Measurements from ENCODE around the gene EXOC2. TPM values are rescaled to one million over a fixed set of nuclear protein-coding genes. Genes with fewer than 3 reads are reported as not detected.

Gene EXOC2
- total RNA-seq, 2 experiments from 2014 or later: 31.9 to 38.9 TPM

GRCh38 chr6:487956-488355, 205.0 kb downstream of the EXOC2 start:
- H3K36me3 Mint-ChIP-seq (ENCODE audit: low read depth): peaks cover 80% of the 10 kb centered on the region
- H3K27me3 Mint-ChIP-seq: no peaks in the 10 kb centered on the region
- peaks cover 95% of the 10 kb centered on the region for H3K4me1 Mint-ChIP-seq
- intact Hi-C loops (cut with DNase I, micrococcal nuclease): no loop called here
- ATAC-seq (no peak), DNase-seq (no peak)
- POLR2A ChIA-PET: interaction anchor here (0.7 to 1.1 kb wide), 2 partner anchors 12 to 294 kb away, joined by 3 to 4 read pairs; no protein-coding TSS in a partner anchor
- peak overlapping the region; percentile 86 for H3K27ac Mint-ChIP-seq
- CTCF ChIA-PET: interaction anchor here (1.3 kb wide), 1 partner anchor 90 kb away, joined by 3 read pairs; no protein-coding TSS in a partner anchor
- H3K9me3 Mint-ChIP-seq (ENCODE audit: low read depth): peaks cover 8% of the 10 kb centered on the region
- peak overlapping the region; percentile 58 for H3K4me3 Mint-ChIP-seq

- Mint-ChIP-seq H3K27me3 (no peaks in the 10 kb centered on the region), H3K36me3 (ENCODE audit: low read depth) (peaks cover 80% of the 10 kb centered on the region), H3K4me1 (peaks cover 89% of the 10 kb centered on the region), H3K27ac (peak overlapping the region; percentile 86), H3K9me3 (ENCODE audit: low read depth) (peaks cover 5% of the 10 kb centered on the region), H3K4me3 (peak overlapping the region; percentile 58)
- POLR2A ChIA-PET: interaction anchor here (1.0 to 2.0 kb wide), 4 partner anchors 13 to 54 kb away, joined by 3 to 10 read pairs (median 6); no protein-coding TSS in a partner anchor
- intact Hi-C loops (cut with DNase I, micrococcal nuclease): loop anchor here (2.0 kb wide), 2 partner anchors 13 to 193 kb away; partner anchors contain the start of gene DUSP22 (in 1 of the 2)
- no peak for DNase-seq
- CTCF ChIA-PET: interaction anchor here (0.9 to 2.5 kb wide), 8 partner anchors 17 to 96 kb away, joined by 3 to 14 read pairs (median 7); no protein-coding TSS in a partner anchor
- ATAC-seq: no peak
These were observed 207.2 kb downstream of the EXOC2 start for GRCh38 chr6:485655-486170.

- Mint-ChIP-seq H3K9me3 (ENCODE audit: low read depth) (peaks cover 5% of the 10 kb centered on the region), H3K27me3 (no peaks in the 10 kb centered on the region), H3K36me3 (ENCODE audit: low read depth) (peaks cover 75% of the 10 kb centered on the region), H3K27ac (peak overlapping the region; percentile 100), H3K4me1 (peaks cover 88% of the 10 kb centered on the region), H3K4me3 (peak overlapping the region; percentile 58)
- intact Hi-C loops (cut with DNase I, micrococcal nuclease): loop anchor here (1.0 to 2.0 kb wide), 7 partner anchors 14 to 192 kb away; partner anchors contain the start of gene DUSP22 (in 1 of the 2)
- CTCF ChIA-PET: interaction anchor here (0.7 to 2.5 kb wide), 16 partner anchors 8 to 198 kb away, joined by 3 to 22 read pairs (median 6); partner anchors contain the start of gene IRF4
- peak; percentile 11 for ATAC-seq
- POLR2A ChIA-PET: interaction anchor here (0.5 to 2.0 kb wide), 21 partner anchors 8 to 330 kb away, joined by 3 to 21 read pairs (median 5); partner anchors contain the start of gene IRF4
- no peak for DNase-seq
These were observed 208.2 kb downstream of the EXOC2 start for GRCh38 chr6:484746-485145.

DNA sequence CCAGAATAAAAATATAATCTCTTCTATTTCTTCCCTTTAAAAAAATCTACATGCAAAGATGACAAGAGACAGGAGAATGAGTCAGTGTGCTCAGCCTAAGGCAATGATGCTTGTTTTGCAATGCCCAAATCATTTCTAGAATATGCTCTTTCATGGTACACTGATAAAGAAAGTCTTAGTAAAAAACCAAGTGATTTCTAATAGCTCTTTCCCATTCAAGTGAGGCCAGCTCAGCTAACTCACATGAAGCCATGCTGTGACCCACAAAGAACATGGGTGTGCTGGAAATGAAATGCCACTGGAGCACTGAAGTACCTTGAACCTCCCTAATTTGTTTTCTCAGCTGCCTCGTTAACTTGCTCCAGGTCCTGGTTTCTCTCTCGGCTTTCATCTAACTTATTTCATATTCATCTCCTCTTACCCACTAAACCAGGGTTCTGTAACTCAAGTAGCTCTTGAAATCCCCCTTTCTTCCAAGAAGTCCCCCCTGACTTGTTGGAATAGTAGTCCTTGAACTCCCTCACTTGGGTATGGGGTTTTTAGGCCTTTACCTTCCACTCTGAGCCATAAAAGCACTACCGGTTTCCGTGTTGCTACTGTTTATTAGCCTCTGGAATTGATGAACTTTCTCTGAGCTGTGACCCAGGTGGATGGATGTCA, 208.7 kb downstream of the EXOC2 start:
- H3K4me1 Mint-ChIP-seq: peaks cover 88% of the 10 kb centered on the region
- peaks cover 5% of the 10 kb centered on the region for H3K9me3 Mint-ChIP-seq (ENCODE audit: low read depth)
- intact Hi-C loops (cut with DNase I, micrococcal nuclease): loop anchor here (1.0 to 2.0 kb wide), 7 partner anchors 15 to 191 kb away; partner anchors contain the start of gene DUSP22 (in 1 of the 2)
- CTCF ChIA-PET: interaction anchor here (0.6 to 2.5 kb wide), 17 partner anchors 9 to 315 kb away, joined by 3 to 22 read pairs (median 5); partner anchors contain the start of gene IRF4
- ATAC-seq: peak; percentile 92
- POLR2A ChIA-PET: interaction anchor here (0.5 to 2.0 kb wide), 21 partner anchors 9 to 329 kb away, joined by 3 to 21 read pairs (median 5); partner anchors contain the start of gene IRF4
- H3K4me3 Mint-ChIP-seq: peak overlapping the region; percentile 58
- peak overlapping the region; percentile 100 for H3K27ac Mint-ChIP-seq
- DNase-seq: peak; percentile 73
- H3K36me3 Mint-ChIP-seq (ENCODE audit: low read depth): peaks cover 70% of the 10 kb centered on the region
- H3K27me3 Mint-ChIP-seq: no peaks in the 10 kb centered on the region

DNA sequence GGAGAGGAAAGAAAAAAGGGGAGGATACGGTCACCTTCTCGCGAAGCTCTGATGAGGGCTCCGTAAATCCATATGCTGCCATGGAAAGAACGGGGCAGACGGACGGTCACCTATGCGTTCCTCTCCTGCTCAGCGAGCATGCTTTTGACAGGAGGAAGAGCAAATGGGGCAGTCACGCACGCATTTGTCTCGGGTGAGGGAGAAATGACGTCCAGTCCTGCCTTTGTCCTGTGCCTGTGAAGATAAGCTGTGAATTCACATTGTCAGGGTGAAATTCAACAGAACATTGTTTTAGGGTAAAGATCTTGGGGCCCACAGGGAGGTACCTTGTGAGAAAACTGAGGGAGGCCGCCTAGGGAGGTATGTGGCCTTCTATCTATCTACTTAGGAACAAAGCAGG, 217.6 kb downstream of the EXOC2 start:
- Mint-ChIP-seq H3K27me3 (no peaks in the 10 kb centered on the region), H3K4me1 (peaks cover 77% of the 10 kb centered on the region), H3K27ac (peak overlapping the region; percentile 79), H3K9me3 (ENCODE audit: low read depth) (no peaks in the 10 kb centered on the region), H3K4me3 (peak overlapping the region; percentile 63), H3K36me3 (ENCODE audit: low read depth) (peaks cover 6% of the 10 kb centered on the region)
- ChIA-PET POLR2A (interaction anchor here (0.6 to 1.8 kb wide), 9 partner anchors 9 to 115 kb away, joined by 3 to 8 read pairs (median 3); no protein-coding TSS in a partner anchor), CTCF (interaction anchor here (0.6 to 2.5 kb wide), 13 partner anchors 9 to 249 kb away, joined by 3 to 8 read pairs (median 3); partner anchors contain the start of gene IRF4)
- intact Hi-C loops (cut with DNase I, micrococcal nuclease): loop anchor here in 1 of 2 experiments (2.0 kb wide), 1 partner anchor 15 kb away; no protein-coding TSS in a partner anchor
- DNase-seq: no peak
- ATAC-seq: no peak

DNA sequence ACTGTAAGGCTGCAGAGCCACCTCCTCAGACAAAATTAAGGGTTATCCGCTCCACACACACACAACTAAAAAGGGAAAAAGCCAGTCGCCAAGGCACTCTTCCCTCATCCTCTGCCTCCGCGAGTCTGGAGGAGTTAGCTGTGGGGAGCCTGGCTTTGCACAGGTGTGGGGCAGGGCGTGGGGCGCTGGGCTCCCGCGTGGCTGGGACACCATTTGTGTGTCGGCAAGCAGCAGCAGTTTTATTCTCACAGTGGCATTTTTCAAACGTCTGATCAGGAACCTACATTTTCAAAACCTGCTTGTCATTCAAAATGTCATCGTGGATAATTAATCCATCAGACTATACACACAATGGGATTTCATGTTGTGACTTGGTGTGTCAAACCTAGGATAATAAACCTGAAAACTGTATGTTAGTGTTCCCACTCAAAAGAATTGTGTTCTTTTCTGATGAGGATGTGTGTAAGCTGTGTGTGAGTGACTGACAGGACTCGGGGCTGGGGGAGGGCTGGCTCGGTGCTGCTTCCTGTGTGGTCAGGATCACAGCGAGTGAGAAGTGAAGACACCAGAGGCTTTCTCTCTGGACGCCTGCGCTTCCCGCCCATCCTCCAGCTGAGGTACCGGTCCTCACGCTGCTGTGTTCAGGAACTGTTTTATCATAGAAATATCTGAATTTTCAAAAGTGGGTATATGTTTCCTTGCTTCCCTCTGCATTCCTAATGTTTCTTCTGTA, 218.3 kb downstream of the EXOC2 start:
- Mint-ChIP-seq H3K9me3 (ENCODE audit: low read depth) (no peaks in the 10 kb centered on the region), H3K4me3 (peak overlapping the region; percentile 63), H3K4me1 (peaks cover 77% of the 10 kb centered on the region), H3K27me3 (no peaks in the 10 kb centered on the region), H3K36me3 (ENCODE audit: low read depth) (peaks cover 6% of the 10 kb centered on the region), H3K27ac (peak overlapping the region; percentile 79)
- ATAC-seq (peak; percentile 95), DNase-seq (peak; percentile 92)
- intact Hi-C loops (cut with DNase I, micrococcal nuclease): loop anchor here in 1 of 2 experiments (2.0 kb wide), 1 partner anchor 14 kb away; no protein-coding TSS in a partner anchor
- ChIA-PET POLR2A (interaction anchor here (0.6 to 1.8 kb wide), 9 partner anchors 9 to 964 kb away, joined by 3 to 8 read pairs (median 3); no protein-coding TSS in a partner anchor), CTCF (interaction anchor here (0.6 to 2.5 kb wide), 9 partner anchors 10 to 83 kb away, joined by 3 to 8 read pairs (median 3); partner anchors contain the start of gene IRF4)

GRCh38 chr6:473768-474452, 219.0 kb downstream of the EXOC2 start:
- intact Hi-C loops (cut with DNase I, micrococcal nuclease): loop anchor here in 1 of 2 experiments (2.0 kb wide), 1 partner anchor 13 kb away; no protein-coding TSS in a partner anchor
- H3K4me1 Mint-ChIP-seq: peaks cover 72% of the 10 kb centered on the region
- DNase-seq (no peak), ATAC-seq (no peak)
- H3K27ac Mint-ChIP-seq: peak overlapping the region; percentile 79
- ChIA-PET CTCF (interaction anchor here (1.0 to 2.5 kb wide), 2 partner anchors 10 to 39 kb away, joined by 3 to 8 read pairs; no protein-coding TSS in a partner anchor), POLR2A (interaction anchor here (0.6 to 1.8 kb wide), 5 partner anchors 10 to 84 kb away, joined by 3 to 8 read pairs (median 4); no protein-coding TSS in a partner anchor)
- H3K4me3 Mint-ChIP-seq: peak overlapping the region; percentile 63
- H3K36me3 Mint-ChIP-seq (ENCODE audit: low read depth): peaks cover 6% of the 10 kb centered on the region
- H3K9me3 Mint-ChIP-seq (ENCODE audit: low read depth): no peaks in the 10 kb centered on the region
- peaks cover under 1% of the 10 kb centered on the region for H3K27me3 Mint-ChIP-seq

GRCh38 chr6:473356-473755, 219.6 kb downstream of the EXOC2 start:
- CTCF ChIA-PET: interaction anchor here (1.0 to 2.5 kb wide), 3 partner anchors 11 to 80 kb away, joined by 3 to 8 read pairs (median 3); no protein-coding TSS in a partner anchor
- H3K36me3 Mint-ChIP-seq (ENCODE audit: low read depth): peaks cover 6% of the 10 kb centered on the region
- POLR2A ChIA-PET: interaction anchor here (0.6 to 1.8 kb wide), 2 partner anchors 26 to 70 kb away, joined by 4 read pairs; no protein-coding TSS in a partner anchor

GRCh38 chr6:470901-471448, 222.0 kb downstream of the EXOC2 start:
- no peaks in the 10 kb centered on the region for H3K36me3 Mint-ChIP-seq (ENCODE audit: low read depth)

More at GRCh38 chr6:473356-473755, 219.6 kb downstream of the EXOC2 start:
- Mint-ChIP-seq H3K27ac (peak overlapping the region; percentile 79), H3K4me1 (peaks cover 70% of the 10 kb centered on the region), H3K9me3 (ENCODE audit: low read depth) (no peaks in the 10 kb centered on the region), H3K27me3 (peaks cover 2% of the 10 kb centered on the region), H3K4me3 (no peak overlapping the region)
- no peak for ATAC-seq
- no peak for DNase-seq
- intact Hi-C loops (cut with DNase I, micrococcal nuclease): no loop called here

More at GRCh38 chr6:470901-471448, 222.0 kb downstream of the EXOC2 start:
- Mint-ChIP-seq H3K4me3 (no peak overlapping the region), H3K27me3 (peaks cover 6% of the 10 kb centered on the region), H3K9me3 (ENCODE audit: low read depth) (no peaks in the 10 kb centered on the region), H3K4me1 (peaks cover 67% of the 10 kb centered on the region), H3K27ac (no peak overlapping the region)
- intact Hi-C loops (cut with DNase I, micrococcal nuclease): no loop called here
- CTCF ChIA-PET: no interaction called here
- ATAC-seq: no peak
- POLR2A ChIA-PET: interaction anchor here (0.9 kb wide), 1 partner anchor 68 kb away, joined by 3 read pairs; no protein-coding TSS in a partner anchor
- no peak for DNase-seq

Data from activated CD4-positive, alpha-beta T cell treated with anti-CD3 and anti-CD28 coated beads for 36 hours (primary cell).